HuH-7 (cell line): Measurements from ENCODE around the gene SSX2IP.
"Not testable (repeated sequence)": the region's sequence is repeated elsewhere in the genome, so short reads cannot be mapped to it uniquely, and the experiment has no call there.

ENCODE experiments used
- DNase-seq: peaks from one replicate; pipeline ENCODE4 v3.0.0; 2011; ENCODE audit warnings: low spot score

Gene SSX2IP, protein sequence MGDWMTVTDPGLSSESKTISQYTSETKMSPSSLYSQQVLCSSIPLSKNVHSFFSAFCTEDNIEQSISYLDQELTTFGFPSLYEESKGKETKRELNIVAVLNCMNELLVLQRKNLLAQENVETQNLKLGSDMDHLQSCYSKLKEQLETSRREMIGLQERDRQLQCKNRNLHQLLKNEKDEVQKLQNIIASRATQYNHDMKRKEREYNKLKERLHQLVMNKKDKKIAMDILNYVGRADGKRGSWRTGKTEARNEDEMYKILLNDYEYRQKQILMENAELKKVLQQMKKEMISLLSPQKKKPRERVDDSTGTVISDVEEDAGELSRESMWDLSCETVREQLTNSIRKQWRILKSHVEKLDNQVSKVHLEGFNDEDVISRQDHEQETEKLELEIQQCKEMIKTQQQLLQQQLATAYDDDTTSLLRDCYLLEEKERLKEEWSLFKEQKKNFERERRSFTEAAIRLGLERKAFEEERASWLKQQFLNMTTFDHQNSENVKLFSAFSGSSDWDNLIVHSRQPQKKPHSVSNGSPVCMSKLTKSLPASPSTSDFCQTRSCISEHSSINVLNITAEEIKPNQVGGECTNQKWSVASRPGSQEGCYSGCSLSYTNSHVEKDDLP

DNA sequence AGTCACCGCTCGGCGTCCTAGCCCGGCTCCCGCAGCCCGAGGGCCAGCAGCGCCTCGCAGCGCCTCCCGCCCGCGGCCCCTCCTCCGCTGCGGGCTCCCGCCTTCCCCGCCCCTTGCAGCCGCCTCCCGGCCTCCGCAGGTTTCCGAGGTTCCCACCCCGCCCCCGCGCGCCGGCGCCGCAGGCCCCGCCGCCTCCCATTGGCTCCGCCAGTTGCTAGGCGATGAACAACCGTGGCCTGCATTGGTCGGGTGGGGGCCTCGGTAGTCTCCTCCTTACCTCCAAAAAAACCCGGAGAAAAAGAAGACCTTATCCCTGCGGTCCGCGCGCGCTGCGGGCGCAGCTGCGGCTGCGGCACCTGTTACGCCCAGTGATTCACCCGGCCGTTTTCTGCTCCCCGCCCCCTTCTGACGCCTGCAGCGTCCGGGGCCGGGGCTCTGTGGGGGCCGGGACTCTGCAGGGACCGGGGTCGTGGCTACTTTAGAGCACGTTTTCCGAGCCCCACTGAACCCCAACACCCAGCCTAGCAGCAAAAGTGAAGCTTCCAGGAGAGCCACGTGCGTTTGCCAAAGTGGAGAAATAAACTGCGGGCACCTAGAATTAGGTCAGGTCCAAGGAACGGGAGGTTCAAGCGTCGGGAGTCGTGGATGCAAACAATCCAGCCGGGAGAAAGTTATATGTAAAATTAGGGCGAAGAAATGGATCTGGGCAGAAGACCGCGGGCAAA is at the start of gene SSX2IP:
SSX2IP (minus strand) TSS at position 65 of the 725 bp plus-strand sequence. CDS start 19,242 bp downstream, outside the sequence.
- peak; percentile 95 for DNase-seq

DNA sequence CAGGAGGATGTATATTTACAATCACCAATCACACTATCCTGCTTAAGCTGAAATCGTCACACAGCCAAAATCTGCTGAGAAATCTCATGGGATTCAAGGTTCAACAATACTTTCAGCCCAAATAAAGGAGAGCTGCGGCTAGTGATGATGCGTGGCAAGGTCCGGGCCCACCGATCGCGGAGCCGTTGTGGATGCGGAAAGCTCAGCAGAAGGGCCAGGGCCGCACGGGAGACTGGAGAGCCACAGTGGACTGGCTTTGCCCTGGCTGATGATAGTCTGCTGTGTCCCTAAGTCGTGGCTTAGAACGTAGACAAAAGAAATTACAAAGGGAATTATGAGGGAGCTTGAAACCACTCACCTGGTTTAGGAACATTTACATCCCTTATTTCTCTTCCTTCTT is 48.0 kb upstream of the SSX2IP start:
- no peak for DNase-seq

DNA sequence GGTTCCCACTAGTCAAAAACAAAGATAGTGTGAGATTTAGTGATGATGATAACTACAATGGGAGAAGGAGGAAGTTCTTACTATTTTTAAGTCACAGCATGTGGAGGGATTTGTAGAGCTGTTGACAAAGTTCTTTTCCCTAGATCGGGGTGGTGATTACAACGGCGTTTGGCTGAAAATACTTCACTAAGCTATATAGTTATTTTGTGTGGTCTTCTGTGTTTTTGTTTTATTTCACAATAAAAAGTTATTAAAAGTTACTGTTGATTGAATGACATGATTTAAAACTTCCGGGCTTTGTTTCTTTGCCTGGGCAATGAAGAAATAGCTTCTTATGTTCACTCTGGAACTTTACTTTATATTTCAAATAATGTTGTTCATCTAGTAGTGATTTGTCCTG is 47.3 kb upstream of the SSX2IP start:
- DNase-seq: no peak

DNA sequence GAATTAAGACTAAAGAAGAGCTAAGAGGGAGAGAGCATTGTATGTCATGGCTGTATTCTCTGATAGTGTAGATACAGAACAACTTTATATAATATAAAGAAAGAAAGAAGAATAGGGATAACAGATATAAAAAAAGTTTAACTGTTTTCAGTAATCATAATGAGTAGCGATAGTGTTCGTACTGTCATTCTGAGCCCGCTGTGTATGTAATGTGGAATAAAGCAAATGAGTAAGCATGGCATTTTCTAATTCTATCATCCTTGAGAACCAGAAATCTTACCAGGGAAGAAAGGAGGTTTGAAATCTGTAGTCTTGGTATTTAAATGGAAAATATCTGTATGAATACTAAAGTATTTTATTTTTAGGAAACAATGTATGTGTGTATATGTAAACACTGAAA is 46.7 kb upstream of the SSX2IP start:
- DNase-seq: no peak

DNA sequence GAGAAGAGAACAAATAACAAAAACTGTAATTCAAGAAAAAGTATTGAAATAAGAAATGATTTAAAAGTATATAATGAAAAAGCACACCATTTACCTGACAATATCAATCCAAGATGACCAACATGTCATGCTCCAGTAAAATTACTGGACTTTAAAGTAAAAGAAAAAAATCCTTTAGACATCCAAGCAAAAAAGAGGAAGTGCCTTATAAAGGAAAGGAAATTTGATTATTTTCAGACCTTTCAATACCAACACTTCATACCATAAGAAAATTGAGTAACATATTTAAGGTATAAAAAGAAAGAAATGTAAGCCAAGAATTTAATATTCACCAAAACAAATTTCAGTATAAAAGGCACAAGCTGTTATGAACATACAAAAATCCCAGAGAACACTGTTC is 46.2 kb upstream of the SSX2IP start:
- DNase-seq: no peak

DNA sequence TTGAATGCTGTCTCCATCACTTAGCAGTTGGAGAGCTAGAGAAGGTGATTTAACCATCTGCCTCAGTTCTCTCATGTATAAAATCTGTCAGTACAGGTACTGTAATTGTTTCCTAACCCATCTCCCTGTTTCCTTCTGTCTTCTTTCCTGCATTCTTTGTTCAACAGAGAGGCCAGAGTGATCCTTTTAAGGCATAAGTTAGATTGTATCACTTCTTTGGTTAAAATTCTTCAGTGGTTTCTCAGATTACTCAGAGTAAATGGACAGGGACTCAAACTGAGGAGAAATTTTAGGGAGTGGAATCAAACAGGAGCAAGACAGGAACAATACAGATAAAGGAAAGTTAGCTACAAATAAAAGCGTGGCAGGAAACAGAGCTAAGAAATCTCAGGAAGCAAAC is 45.2 kb upstream of the SSX2IP start:
- no peak for DNase-seq

DNA sequence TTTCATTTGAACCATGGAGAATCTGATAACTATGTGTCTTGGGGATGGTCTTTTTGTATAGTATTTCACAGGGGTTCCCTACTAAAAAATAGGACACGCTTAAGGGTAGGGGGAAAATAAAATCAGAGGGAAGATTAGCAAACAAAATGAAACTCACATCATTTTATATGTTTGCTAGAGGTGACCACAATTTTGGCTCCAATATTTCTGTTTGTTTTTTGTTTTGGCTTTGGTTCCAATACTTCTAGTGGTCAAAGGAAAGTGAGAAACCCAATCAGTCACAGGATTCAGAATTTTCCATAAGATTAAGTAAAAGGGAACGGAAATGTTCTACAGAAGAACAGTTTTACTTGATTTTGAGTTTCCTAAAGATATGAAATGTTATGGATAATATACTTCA is 42.3 kb upstream of the SSX2IP start:
- DNase-seq: no peak

DNA sequence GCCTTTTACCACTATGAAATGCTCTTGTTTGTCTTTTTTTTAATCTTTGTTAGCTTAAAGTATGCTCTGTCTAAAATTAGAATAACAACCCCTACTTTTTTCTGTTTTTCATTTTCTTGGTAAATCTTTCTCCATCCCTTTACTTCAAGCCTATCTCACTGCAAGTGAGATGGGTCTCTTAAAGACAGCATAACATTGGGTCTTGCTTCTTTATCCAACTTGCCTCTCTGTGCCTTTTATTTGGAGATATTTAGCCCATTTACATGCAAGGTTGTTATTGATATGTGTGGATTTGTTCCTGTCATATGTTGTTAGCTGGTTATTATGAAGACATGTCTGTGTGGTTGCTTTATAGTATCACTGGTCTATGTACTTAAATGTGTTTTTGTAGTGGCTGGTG is 41.3 kb upstream of the SSX2IP start:
- no peak for DNase-seq

DNA sequence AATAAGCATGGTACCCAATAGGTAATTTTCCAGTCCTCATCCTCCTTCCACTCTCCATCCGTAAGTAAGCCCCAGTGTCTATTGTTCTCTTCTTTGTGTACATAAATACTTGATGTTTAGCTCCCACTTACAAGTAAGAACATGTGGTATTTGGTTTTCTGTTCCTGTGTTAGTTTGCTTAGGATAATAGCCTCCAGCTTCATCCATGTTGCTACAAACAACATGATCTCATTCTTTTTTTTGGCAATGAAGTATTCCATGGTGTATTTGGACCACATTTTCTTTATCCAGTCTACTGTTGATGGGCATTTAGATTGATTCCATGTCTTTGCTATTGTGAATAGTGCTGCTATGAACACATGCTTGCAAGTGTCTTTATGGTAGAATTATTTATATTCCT is 37.5 kb upstream of the SSX2IP start:
- DNase-seq: not testable (repeated sequence)

DNA sequence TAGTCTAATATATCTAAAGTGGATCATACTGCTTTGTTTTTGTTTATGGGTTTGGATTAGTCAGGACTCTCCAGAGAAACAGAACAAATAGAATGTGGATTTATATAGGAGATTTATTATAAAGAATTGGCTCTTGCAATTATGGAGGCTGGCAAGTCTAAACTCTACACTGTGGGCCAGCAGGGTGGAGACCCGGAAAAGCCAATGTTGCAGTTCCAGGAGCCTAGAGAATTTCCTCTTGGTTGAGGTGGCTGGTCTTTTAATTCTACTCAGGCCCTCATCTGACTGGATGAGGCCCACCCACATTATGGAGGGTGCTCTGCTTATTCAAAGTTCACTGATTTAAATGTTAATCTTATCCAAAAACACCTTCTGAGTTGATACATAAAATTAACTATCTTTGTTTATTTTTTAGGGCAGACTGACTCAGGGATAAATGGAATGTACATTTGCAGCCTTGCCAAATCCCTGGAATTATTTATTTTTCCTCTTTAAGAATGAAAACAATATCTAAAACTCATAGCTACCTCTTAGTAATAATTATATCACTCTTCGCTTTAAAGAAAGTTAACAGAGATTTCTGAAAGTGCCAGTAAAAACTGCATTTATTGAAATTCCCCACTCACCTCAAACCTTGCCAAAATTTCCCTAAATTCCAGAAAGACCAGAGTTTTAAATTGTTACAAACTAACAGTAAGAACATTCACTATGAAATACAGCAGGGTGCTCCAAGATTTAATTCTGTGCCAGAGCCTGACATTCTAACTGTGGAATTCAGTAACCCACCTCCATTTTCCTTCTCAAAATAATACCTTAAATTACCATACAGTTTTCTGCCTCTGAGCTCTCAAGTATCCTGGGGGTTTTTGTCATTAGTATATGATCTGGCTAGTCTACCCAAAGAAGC is 36.6 kb upstream of the SSX2IP start:
- DNase-seq: no peak

DNA sequence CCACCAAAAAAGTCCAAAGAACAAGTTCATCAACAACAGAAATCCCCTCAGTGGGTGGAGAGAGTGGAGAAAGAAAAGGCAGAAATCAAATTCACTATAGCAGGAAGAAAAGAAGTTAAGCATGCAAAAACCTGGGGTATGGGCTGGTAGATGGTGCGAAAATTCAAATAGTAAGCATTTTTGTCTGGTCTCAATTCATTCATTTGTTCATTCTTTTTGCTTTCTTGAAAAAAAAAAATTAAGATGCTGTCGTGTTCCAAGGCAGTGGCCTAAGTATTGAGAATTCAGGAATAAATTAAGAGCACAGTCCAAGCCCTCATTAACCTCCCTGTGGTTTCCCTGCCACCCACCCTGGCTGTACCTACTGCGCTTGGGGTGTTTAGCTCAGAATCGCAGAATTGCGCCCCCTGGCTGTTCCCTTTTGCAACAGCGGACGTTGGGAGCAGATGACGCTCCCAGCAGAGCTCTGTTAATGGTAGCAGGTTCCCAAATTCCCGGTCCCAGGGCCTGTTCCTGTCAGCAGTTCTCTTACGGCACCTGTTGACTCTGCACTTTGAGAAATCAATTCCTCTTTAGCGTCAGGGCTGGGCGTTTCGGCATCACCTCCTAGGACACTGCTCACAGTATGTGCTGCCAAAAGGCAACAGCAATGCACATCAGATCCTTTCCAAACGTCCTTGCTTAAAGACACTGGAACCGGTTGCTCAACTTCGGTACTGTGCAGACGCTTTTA is 34.0 kb upstream of the SSX2IP start:
- peak; percentile 39 for DNase-seq

DNA sequence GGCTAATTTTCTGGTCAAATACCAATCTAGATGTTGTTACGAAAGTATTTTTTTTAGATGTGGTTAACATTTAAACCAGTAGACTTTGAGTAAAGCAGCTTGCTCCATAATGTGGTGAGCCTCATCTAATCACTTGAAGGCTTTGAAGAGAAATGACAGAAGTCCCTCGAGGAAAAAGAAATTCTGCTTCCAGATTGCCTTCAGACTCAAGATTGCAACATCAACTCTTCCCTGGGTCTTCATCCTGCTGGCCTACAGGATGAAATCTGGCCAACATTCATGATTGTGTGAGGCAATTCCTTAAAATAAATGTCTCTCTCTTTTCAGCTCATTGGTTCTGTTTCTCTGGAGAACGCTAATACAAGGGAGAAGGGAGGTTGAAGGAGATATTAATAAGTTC is 32.5 kb upstream of the SSX2IP start:
- DNase-seq: no peak

DNA sequence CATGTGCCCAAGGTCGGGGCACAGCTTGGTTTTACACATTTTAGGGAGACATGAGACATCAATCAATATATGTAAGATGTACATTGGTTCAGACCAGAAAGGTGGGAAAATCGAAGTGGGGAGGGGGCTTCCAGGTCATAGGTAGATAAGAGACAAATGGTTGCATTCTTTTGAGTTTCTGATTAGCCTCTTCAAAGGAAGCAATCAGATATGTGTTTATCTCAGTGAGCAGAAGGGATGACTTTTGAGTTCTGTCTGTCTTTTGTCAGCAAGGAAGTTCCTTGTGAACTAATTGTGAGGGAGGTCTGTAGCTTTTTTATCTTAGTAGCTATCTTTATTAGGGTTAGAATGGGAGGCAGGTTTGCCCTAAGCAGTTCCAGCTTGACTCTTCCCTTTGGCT is 31.6 kb upstream of the SSX2IP start:
- not testable (repeated sequence) for DNase-seq

DNA sequence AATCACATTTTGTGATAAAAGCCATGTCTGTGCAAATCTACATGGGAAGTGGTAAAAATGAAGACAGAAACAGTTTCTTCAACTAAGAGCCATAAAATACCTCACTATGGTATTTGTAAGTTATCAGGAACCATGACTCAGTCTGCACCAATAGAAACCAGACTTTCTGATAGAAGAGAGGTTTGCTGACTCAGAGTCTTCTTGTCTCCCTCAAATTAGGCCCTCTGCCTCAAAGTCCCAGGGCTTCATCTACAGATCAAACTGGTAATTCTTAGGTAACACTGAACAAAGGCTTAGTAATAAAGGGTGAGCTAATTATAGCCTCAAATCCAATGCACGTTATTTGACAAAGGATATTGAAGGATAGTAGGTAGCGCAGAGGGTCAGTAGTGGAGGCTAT is 30.9 kb upstream of the SSX2IP start:
- no peak for DNase-seq

DNA sequence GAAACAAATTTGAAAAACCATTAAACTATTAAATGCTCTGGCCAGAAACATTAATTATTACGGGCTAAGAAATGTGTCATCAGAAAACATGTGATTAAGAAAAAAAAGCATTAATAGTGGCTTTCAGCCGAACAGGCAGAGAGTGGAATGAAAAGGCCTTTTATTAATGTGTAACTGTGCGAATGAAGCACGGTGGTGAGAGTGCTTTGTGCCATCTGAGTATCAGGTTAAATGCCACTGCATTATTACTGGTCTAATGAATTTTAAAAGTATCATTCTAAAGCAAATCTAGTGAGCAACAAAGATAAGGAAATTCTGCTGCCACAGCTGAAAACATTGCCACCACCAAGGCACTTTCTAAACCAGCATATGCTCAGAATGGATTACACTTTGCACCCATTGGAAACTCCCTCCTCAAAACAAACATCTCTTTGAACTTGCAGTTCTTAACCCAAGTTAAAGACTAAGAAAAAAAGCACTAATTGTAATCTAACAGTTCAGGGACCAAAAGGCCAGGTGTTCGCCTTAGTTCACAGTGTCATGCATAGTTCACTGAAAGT is 30.0 kb upstream of the SSX2IP start:
- DNase-seq: no peak

DNA sequence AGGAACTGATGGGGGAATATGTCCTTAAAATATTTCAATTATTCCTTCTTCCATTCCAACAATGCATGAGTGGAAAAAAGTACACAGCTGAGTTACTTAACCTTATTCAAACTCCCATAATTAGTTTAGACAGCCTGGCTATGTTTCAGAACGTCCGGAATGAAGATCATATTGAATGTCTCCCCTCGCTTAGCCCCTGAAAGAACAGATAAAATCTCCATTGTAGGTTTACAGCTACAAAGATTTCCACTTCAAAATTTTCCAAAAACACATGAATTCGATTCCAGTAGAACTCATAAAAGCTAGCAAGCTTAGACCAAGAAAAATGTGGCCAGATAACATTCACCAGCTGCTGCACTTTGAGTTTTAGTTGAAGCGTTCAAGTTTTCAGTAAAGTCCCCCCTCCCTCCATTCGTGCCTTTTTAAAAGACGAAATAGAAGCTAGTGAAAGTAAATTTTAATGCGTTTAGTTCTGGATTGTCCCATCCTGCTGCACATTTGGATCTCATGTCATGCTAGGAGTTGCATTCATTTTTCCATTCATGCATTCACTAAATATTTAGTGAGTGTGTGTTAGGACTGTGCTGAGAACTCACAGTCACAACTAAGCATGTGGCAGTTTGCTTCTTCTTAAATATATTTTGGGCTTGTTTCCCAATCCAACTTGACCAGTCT is 29.4 kb upstream of the SSX2IP start:
- no peak for DNase-seq

DNA sequence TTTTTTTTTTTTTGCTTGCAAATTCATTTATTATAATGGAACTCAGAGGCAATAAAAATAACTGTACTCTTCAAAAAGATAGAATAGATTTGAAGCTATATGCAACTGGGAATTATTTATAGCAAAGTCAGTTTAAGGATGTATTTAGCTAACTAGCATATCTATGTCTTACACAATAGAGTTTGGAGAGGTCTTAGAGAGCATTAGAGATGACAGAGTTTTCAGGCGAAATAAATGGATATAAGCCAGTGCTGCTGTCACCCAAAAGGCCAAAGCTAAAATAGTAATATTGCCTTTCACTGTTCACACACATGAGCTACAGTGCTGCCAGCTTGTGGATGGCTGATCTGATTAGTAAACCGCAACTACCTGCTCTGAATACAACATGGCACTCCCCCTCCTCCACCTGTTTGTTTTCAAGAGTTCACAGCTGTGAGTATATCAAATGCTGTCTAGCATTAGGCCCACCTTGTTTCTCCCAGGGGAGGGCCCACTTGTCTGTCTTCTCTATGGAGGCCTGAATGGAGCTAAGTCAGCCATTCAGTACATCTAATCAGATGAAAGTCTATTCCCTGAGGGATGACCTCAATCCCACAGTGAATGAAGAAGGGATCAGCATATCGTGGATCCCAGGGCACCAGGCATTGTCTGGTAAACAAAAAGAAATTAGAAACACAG is 25.2 kb upstream of the SSX2IP start:
- no peak for DNase-seq

DNA sequence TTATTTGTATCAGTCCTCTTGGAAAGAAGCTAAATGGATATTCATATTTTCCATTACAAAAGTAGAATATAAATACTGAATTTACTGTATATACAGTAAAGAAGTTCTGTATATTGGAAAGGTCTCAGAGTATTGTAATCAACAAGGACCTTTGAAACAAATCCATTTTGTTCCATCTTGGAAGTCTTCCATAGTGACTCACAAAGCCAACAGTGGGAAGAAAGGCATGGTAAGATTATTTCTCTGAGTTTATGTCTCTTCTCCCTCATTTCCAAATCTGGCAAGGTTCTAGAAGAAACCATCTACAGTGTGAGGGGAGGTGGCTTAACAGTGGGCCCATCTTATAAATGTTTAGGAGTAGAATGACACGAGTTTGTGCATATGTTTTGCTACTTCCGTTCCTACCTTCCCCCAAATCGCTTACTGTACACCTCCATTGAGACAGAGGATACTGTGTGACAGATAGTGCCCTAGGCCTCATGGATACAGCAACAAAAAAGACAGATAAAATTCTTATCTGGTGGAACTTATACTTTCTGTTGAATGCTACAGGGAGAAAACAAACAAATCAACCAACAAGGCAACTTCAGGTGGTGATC is 22.1 kb upstream of the SSX2IP start:
- DNase-seq: no peak

DNA sequence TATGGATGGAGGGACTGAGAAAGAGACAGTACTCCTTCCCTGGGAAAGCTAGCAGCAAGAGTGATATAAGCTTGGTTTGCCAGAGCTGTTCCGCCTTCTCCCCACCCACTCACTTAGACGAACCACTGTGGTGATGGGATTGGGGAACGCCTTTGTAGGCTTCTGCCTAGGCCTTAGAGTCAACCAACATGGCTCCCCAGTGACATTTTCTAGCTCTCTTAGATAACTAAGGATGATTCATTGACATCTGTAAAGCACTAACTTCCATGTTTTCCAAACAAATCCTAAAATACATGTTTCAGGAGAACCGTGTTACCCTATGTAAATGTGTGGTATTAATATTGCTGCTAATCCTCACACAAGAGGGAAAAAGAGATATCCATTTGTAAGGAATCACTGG is 21.6 kb upstream of the SSX2IP start:
- no peak for DNase-seq
